ENCODE data around the gene GARS1. TPM values are rescaled to one million over a fixed set of nuclear protein-coding genes. Genes with fewer than 3 reads are reported as not detected.

GARS1 gene
- total and polyA plus RNA-seq, 9 of the 15 experiments (the other 6 are each of a cell fraction or from before 2014, with no cell fraction given) = 142 to 769 (median 272) TPM

DNA sequence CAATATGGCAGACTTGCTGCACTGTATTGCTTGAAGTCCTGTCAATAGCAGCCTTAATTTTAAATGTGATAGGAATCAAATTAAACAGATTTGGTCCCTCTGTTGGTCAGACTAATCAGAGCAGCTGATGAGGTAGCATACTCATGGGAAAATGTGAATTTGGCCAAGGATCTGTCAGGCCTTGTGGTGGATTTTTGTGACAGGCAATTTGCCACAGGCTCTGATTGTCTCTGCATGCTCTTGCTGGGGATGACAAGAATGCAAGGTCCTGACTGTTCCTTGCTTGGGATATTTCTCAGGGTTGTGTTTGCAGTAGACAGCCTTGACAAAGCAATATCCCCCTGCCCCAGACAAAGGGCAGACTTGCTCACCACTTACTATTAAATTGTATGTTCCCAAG is 41.5 kb upstream of the GARS1 start:
- H3K9me3 ChIP-seq (replicated peaks; ENCODE audit: control insufficient read depth, insufficient read depth, low read depth, low read length) = no peaks in the 10 kb centered on the region
- CTCF ChIA-PET (ENCODE audit: low intra/inter-chr PET ratio) = no interaction called here
- in situ Hi-C loops (cut with MboI) = no loop called here
- TF ChIP-seq SMAD4 (CRISPR knock-in tag; conservative IDR thresholded peaks at IDR 0.05) (no peak), L3MBTL2 (IDR thresholded peaks at IDR 0.05) (no peak), ZNF668 (CRISPR knock-in tag; IDR thresholded peaks at IDR 0.05) (no peak), ZMIZ1 (IDR thresholded peaks at IDR 0.05; ENCODE audit: low read depth in 2 of 2, low read length in 2 of 2) (no peak), TAF9B (IDR thresholded peaks at IDR 0.05; ENCODE audit: partially characterized antibody) (no peak), GATAD2B (IDR thresholded peaks at IDR 0.05; ENCODE audit: borderline replicate concordance) (no peak), MCM2 (IDR thresholded peaks at IDR 0.05; ENCODE audit: low read depth) (no peak), ELF2 (CRISPR knock-in tag; IDR thresholded peaks at IDR 0.05) (no peak), ZNF695 (CRISPR knock-in tag; IDR thresholded peaks at IDR 0.05) (no peak), SNRNP70 (optimal IDR thresholded peaks at IDR 0.05; ENCODE audit: low read depth, low read length) (no peak)
- TF ChIP-seq, protein P1, sequence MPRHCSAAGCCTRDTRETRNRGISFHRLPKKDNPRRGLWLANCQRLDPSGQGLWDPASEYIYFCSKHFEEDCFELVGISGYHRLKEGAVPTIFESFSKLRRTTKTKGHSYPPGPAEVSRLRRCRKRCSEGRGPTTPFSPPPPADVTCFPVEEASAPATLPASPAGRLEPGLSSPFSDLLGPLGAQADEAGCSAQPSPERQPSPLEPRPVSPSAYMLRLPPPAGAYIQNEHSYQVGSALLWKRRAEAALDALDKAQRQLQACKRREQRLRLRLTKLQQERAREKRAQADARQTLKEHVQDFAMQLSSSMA (CRISPR knock-in tag; IDR thresholded peaks at IDR 0.05) = no peak
- TF ChIP-seq, protein P2, sequence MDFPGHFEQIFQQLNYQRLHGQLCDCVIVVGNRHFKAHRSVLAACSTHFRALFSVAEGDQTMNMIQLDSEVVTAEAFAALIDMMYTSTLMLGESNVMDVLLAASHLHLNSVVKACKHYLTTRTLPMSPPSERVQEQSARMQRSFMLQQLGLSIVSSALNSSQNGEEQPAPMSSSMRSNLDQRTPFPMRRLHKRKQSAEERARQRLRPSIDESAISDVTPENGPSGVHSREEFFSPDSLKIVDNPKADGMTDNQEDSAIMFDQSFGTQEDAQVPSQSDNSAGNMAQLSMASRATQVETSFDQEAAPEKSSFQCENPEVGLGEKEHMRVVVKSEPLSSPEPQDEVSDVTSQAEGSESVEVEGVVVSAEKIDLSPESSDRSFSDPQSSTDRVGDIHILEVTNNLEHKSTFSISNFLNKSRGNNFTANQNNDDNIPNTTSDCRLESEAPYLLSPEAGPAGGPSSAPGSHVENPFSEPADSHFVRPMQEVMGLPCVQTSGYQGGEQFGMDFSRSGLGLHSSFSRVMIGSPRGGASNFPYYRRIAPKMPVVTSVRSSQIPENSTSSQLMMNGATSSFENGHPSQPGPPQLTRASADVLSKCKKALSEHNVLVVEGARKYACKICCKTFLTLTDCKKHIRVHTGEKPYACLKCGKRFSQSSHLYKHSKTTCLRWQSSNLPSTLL (IDR thresholded peaks at IDR 0.05) = no peak
- TF ChIP-seq, protein P3, sequence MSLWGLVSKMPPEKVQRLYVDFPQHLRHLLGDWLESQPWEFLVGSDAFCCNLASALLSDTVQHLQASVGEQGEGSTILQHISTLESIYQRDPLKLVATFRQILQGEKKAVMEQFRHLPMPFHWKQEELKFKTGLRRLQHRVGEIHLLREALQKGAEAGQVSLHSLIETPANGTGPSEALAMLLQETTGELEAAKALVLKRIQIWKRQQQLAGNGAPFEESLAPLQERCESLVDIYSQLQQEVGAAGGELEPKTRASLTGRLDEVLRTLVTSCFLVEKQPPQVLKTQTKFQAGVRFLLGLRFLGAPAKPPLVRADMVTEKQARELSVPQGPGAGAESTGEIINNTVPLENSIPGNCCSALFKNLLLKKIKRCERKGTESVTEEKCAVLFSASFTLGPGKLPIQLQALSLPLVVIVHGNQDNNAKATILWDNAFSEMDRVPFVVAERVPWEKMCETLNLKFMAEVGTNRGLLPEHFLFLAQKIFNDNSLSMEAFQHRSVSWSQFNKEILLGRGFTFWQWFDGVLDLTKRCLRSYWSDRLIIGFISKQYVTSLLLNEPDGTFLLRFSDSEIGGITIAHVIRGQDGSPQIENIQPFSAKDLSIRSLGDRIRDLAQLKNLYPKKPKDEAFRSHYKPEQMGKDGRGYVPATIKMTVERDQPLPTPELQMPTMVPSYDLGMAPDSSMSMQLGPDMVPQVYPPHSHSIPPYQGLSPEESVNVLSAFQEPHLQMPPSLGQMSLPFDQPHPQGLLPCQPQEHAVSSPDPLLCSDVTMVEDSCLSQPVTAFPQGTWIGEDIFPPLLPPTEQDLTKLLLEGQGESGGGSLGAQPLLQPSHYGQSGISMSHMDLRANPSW (CRISPR knock-in tag; IDR thresholded peaks at IDR 0.05) = no peak

More for the DNA sequence above, 41.5 kb upstream of the GARS1 start:
- no peak overlapping the region for H2AFZ ChIP-seq (ENCODE audit: low read depth, low read length)
- H3K4me2 ChIP-seq (ENCODE audit: insufficient read depth, low read length) = no peak overlapping the region
- intact Hi-C loops (cut with micrococcal nuclease) = no loop called here
- no TSS peak for BruUV-seq (replicated peaks)
- H3K27me3 ChIP-seq (ENCODE audit: control insufficient read depth in 2 of 2, insufficient read depth in 2 of 2, low read length in 2 of 2) = no peaks in the 10 kb centered on the region
- no peaks in the 10 kb centered on the region for H3K79me2 ChIP-seq (ENCODE audit: control insufficient read depth, insufficient read depth, low read length)
- DNase-seq (ENCODE audit: extremely low read depth in 1 of 4, low spot score in 3 of 4) (no peak), FAIRE-seq (no peak), ATAC-seq (no peak)
- POLR2A ChIA-PET = interaction anchor here (0.6 to 1.3 kb wide), 4 partner anchors 8 to 540 kb away, joined by 3 to 5 read pairs (median 4); no protein-coding TSS in a partner anchor
- no peak overlapping the region for H3K27ac ChIP-seq (ENCODE audit: extremely low read depth, low read depth, low read length)
- no peaks in the 10 kb centered on the region for H3K9me1 ChIP-seq (ENCODE audit: control insufficient read depth, insufficient read depth, low read length)
- peaks cover 0 to 10% of the 10 kb centered on the region in 2 experiments; a peak in 3 of 5 replicates for H3K4me1 ChIP-seq (replicated peaks in 1 of 2; ENCODE audit: control insufficient read depth in 2 of 2, insufficient read depth in 2 of 2, low read length in 2 of 2)
- no peak overlapping the region for H3K9ac ChIP-seq (ENCODE audit: insufficient read depth in 1 of 2, low read depth in 2 of 2, low read length in 2 of 2)
- H3K36me3 ChIP-seq (ENCODE audit: control insufficient read depth, insufficient read depth, low read length) = no peaks in the 10 kb centered on the region
- no peak overlapping the region for H3K4me3 ChIP-seq
- H4K20me1 ChIP-seq (replicated peaks; ENCODE audit: control insufficient read depth, insufficient read depth, low read length) = no peaks in the 10 kb centered on the region; the same call in 1 of the 2 replicates
